Gastrocnemius medialis (tissue), 4 donors: ENCODE data around the gene PNLIPRP3.

ENCODE experiments used
- POLR2A ChIP-seq, 2 donors: fragments of 450-650 bp; IDR thresholded peaks; one replicate each; pipeline ENCODE4 v1.6.1; 2017; ENCODE audit warnings: antibody characterized with exemption in 2 of 2, mild to moderate bottlenecking in 2 of 2, moderate library complexity in 2 of 2
- TF ChIP-seq, protein P1 (sequence below), 5 experiments: fragments of 450-650 bp in 3 of 5; fragments of 200-600 bp in 2 of 5; sonication (generic) in 2 of 5; IDR thresholded peaks in 4 of 5; conservative IDR thresholded peaks in 1 of 5; 1 replicate in 4 of 5; 2 replicates in 1 of 5; pipeline ENCODE4 v1.5.1; 2016 to 2019; ENCODE audit warnings: antibody characterized with exemption in 5 of 5, mild to moderate bottlenecking in 3 of 5, moderate library complexity in 3 of 5

DNA sequence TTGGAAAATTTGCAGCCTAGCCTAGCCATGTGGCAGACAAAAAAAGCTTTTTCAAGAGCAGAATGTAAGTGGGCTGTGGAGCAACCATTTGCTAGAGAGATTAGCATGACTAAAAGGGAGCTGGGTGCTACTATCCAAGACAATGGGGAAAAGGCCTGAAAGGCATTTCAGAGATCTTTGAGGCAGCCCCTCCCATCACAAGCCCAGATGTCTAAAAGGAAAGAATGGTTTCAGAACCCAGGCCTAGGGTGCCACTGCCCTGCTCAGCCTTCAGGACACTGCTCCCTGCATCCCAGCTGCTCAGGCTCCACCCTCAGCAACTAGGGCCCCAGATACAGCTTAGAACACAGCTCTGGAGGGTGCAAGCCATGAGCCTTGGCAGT, 24.7 kb downstream of the PNLIPRP3 start:
- TF ChIP-seq, protein P1, sequence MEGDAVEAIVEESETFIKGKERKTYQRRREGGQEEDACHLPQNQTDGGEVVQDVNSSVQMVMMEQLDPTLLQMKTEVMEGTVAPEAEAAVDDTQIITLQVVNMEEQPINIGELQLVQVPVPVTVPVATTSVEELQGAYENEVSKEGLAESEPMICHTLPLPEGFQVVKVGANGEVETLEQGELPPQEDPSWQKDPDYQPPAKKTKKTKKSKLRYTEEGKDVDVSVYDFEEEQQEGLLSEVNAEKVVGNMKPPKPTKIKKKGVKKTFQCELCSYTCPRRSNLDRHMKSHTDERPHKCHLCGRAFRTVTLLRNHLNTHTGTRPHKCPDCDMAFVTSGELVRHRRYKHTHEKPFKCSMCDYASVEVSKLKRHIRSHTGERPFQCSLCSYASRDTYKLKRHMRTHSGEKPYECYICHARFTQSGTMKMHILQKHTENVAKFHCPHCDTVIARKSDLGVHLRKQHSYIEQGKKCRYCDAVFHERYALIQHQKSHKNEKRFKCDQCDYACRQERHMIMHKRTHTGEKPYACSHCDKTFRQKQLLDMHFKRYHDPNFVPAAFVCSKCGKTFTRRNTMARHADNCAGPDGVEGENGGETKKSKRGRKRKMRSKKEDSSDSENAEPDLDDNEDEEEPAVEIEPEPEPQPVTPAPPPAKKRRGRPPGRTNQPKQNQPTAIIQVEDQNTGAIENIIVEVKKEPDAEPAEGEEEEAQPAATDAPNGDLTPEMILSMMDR (IDR thresholded peaks at IDR 0.05 in 4 of 5, conservative IDR thresholded peaks at IDR 0.05 in 1 of 5): no peak
- TF ChIP-seq POLR2A (IDR thresholded peaks at IDR 0.05): no peak
